GM12801 (cell line): Measurements from ENCODE around the gene UTP18.

Source experiments
- TF ChIP-seq, protein P1 (sequence below): IDR thresholded peaks from one replicate; pipeline ENCODE4 v1.5.1; 2011; ENCODE audit warnings: control low read depth; ENCODE audit not compliant: insufficient read length; ENCODE audit errors: extremely low read depth

The UTP18 gene

DNA sequence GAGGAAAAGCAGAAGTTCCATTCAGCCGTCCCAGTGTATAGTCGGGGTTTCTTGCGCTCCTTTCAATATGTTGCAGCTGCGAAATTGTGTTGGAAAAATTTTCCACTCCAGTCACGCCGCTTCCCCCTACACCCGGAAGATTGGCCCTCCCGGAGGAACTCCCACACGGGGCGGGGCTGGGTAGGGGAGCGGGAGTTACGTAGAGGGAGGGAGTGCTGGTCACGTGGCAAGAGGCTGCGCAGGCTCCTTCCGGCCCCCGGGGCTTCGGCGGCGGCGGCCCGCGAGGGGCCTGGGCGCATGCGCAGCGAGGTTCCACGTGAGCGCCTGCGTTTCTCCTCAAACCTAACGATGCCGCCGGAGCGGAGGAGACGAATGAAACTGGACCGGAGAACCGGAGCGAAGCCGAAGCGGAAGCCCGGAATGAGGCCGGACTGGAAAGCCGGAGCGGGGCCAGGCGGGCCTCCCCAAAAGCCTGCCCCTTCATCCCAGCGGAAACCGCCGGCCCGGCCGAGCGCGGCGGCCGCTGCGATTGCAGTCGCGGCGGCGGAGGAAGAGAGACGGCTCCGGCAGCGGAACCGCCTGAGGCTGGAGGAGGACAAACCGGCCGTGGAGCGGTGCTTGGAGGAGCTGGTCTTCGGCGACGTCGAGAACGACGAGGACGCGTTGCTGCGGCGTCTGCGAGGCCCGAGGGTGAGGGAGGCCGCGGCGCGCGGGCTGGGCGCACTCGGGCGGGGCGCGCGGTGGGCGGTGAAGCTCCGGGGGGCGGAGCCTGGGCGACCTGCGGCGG lies at the start of gene UTP18:
TSS of gene UTP18 (plus strand) at position 310 of the 787 bp plus-strand sequence. CDS start at position 349, 39 bp downstream.
- TF ChIP-seq, protein P1, sequence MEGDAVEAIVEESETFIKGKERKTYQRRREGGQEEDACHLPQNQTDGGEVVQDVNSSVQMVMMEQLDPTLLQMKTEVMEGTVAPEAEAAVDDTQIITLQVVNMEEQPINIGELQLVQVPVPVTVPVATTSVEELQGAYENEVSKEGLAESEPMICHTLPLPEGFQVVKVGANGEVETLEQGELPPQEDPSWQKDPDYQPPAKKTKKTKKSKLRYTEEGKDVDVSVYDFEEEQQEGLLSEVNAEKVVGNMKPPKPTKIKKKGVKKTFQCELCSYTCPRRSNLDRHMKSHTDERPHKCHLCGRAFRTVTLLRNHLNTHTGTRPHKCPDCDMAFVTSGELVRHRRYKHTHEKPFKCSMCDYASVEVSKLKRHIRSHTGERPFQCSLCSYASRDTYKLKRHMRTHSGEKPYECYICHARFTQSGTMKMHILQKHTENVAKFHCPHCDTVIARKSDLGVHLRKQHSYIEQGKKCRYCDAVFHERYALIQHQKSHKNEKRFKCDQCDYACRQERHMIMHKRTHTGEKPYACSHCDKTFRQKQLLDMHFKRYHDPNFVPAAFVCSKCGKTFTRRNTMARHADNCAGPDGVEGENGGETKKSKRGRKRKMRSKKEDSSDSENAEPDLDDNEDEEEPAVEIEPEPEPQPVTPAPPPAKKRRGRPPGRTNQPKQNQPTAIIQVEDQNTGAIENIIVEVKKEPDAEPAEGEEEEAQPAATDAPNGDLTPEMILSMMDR: no peak

DNA sequence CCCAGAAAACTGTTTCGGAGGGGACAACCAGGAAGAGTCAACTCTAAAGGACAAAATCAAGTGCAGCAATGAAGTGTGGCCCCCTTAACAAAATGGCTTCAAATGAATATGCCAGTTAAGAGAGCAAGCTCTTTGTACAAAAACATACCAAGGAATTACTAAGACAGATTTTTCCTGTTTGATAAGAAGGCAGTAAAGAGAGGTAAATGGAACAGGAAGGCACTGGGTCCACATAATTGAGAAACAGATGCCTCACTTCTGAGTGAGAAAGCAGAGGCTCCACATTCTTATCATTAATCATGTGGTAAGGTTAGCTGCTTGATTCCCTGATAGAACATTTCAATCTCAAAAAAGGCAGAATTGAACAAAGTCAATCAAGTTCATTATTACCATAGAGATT lies 45.4 kb upstream of the UTP18 start:
- TF ChIP-seq, protein P1: no peak

DNA sequence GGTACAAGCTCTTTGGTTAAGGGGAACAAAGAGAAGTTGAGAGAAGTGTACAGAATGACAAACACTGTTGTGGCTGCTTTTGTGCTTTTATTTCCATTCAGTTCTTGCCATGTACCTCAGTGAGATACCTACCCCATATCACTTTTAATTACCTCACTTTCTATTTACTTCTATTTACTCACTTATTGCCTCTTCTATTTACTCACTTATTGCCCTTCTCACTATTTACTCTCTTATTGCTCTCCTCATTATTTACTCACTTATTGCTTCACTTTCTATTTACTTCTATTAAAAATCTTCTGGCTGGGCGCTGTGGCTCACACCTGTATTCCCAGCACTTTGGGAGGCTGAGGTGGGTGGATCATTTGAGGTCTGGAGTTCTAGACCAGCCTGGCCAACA lies 42.4 kb upstream of the UTP18 start:
- TF ChIP-seq, protein P1: no peak

DNA sequence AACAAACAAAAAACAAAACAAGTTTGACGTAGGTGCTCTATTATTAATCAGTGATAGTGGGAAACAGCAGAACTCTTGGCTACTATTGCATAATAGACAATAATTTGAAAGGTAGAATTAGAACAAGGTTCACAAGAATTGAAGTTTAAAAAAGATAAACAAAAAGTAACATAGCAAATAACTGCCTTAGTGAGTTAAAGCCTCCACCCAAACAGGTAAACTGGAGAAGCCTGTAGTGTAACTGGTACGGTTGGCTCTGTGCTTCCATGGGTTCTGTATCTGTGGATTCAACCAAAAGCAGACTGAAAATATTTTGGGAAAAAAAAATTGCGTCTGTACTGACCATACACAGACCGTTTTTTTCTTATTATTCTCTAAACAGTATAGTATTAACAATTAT lies 39.0 kb upstream of the UTP18 start:
- TF ChIP-seq, protein P1: no peak

DNA sequence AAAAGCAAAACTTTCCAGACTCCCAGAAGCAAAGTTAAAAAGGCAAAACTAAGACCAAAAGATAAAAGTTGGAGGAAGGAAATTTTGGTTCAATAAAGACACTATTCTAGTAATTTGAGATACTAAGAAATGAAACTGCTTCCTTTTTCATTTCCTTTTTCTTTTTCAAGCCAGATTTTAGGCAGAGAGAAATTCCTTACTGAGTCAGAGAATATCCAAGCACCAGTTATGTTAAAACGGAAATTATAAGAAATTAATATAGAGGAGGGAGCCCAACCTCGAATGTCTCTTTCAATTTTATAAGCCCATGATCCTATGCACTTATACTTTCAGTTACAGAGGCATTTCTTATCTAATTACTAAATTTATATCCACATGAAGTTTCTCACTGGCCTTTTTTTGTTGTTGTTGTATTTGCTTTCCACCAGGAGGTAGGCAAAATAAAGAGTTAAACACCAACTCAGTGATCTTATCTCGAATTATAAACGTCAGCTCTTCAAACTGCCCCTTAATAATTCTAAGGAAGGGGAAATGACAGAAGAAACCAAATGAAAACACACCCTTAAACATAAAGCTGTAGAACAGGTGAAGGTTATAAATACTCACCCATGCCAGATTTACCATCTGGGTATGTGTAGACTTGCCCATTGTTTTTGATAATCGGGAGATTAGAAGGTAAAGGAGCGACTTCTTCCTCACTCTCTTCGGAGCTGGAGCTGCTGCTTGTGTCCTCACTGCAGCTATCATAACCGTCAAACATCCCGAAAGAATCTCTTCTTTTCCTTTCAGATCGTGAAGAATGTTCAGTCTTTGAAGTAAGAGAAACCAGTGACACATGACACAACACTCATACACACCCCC lies 35.7 kb upstream of the UTP18 start:
- TF ChIP-seq, protein P1: no peak

DNA sequence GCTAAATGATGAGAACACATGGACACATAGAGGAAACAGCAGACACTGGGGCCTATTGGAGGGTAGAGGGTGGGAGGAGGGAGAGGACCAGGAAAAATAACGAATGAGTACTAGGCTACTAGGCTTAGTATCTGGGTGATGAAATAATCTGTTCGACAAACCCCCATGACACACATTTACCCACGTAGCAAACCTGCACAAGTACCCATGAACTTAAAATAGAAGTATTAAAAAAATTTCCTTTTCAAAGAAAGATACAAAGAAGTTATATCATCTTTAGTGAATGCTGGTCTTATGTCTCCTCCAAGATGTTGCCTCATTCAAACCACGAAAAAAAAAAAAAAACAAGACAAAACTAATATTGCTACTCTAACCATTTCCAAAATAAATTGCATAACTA lies 32.2 kb upstream of the UTP18 start:
- TF ChIP-seq, protein P1: no peak

DNA sequence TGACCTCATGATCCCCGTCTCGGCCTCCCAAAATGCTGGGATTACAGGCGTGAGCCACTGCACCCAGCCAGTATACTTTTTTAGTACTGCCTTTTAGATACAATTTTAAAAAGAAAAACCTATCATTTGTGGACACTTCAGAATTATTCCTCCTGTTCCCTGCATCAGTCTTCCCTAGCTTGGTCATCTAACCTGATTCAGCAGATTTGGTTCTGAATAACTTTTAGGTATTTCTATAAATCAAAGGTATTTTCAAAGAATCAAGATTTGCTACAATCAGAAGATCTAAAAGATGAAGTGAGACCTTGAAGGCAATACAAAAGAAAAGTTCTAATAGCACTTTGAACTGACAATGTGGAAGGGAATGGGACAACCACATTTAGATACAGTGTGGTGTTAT lies 30.5 kb upstream of the UTP18 start:
- TF ChIP-seq, protein P1: no peak
